ENCODE results near the gene TRIM2. TPM values are rescaled to one million over a fixed set of nuclear protein-coding genes. Genes with fewer than 3 reads are reported as not detected.

TRIM2 gene
- total RNA-seq, 1 experiment from 2014 or later, result 11.0 TPM

GRCh38 chr4:153275380-153276276 lies 71.4 kb downstream of the TRIM2 start:
- no peak for DNase-seq (ENCODE audit: low read depth)

- no peak for DNase-seq (ENCODE audit: low read depth)
These were observed 72.7 kb downstream of the TRIM2 start for GRCh38 chr4:153276971-153277370.

GRCh38 chr4:153281476-153281875 lies 77.2 kb downstream of the TRIM2 start:
- DNase-seq (ENCODE audit: low read depth), result no peak

GRCh38 chr4:153282023-153282422 lies 77.8 kb downstream of the TRIM2 start:
- no peak for DNase-seq (ENCODE audit: low read depth)

GRCh38 chr4:153283260-153283659 lies 79.0 kb downstream of the TRIM2 start:
- no peak for DNase-seq (ENCODE audit: low read depth)

GRCh38 chr4:153290134-153290533 lies 85.9 kb downstream of the TRIM2 start:
- DNase-seq (ENCODE audit: low read depth), result no peak

GRCh38 chr4:153291562-153291961 lies 87.3 kb downstream of the TRIM2 start:
- no peak for DNase-seq (ENCODE audit: low read depth)

GRCh38 chr4:153292897-153293741 lies 88.9 kb downstream of the TRIM2 start:
- DNase-seq (ENCODE audit: low read depth), result no peak

- DNase-seq (ENCODE audit: low read depth), result no peak
These were observed 89.5 kb downstream of the TRIM2 start for GRCh38 chr4:153293742-153294057.

GRCh38 chr4:153294631-153295030 lies 90.4 kb downstream of the TRIM2 start:
- DNase-seq (ENCODE audit: low read depth), result no peak

GRCh38 chr4:153295131-153295755 lies 91.0 kb downstream of the TRIM2 start:
- no peak for DNase-seq (ENCODE audit: low read depth)

- no peak for DNase-seq (ENCODE audit: low read depth)
These were observed 92.0 kb downstream of the TRIM2 start for GRCh38 chr4:153296040-153296823.

- DNase-seq (ENCODE audit: low read depth), result no peak
These were observed 92.9 kb downstream of the TRIM2 start for GRCh38 chr4:153297116-153297515.

- DNase-seq (ENCODE audit: low read depth), result no peak
These were observed 106.5 kb downstream of the TRIM2 start for GRCh38 chr4:153310793-153311192.

GRCh38 chr4:153314915-153315314 lies 110.7 kb downstream of the TRIM2 start:
- no peak for DNase-seq (ENCODE audit: low read depth)

- DNase-seq (ENCODE audit: low read depth), result peak; percentile 48
These were observed 114.6 kb downstream of the TRIM2 start for GRCh38 chr4:153318696-153319320.

GRCh38 chr4:153322791-153323190 lies 118.5 kb downstream of the TRIM2 start:
- DNase-seq (ENCODE audit: low read depth), result no peak

- DNase-seq (ENCODE audit: low read depth), result no peak
These were observed 119.8 kb downstream of the TRIM2 start for GRCh38 chr4:153324046-153324445.

- no peak for DNase-seq (ENCODE audit: low read depth)
These were observed 121.3 kb downstream of the TRIM2 start for GRCh38 chr4:153325558-153325957.

GRCh38 chr4:153326513-153326912 lies 122.3 kb downstream of the TRIM2 start:
- DNase-seq (ENCODE audit: low read depth), result peak; percentile 23

GRCh38 chr4:153327247-153327646 lies 123.0 kb downstream of the TRIM2 start:
- no peak for DNase-seq (ENCODE audit: low read depth)
